HG03175 (cell line): ENCODE measurements around the gene IQCH.
"Not testable (repeated sequence)": the region's sequence is repeated elsewhere in the genome, so short reads cannot be mapped to it uniquely, and the experiment has no call there.

Experiments
- ATAC-seq: cut with Tn5 transposase; IDR thresholded peaks from one replicate; pipeline ENCODE4 v1.9.1; 2021; ENCODE audit warnings: mild to moderate bottlenecking, moderate library complexity; ENCODE audit not compliant: unreplicated experiment

IQCH gene

GRCh38 chr15:67349634-67350033 lies 95.0 kb downstream of the IQCH start:
- no peak for ATAC-seq

GRCh38 chr15:67350042-67350441 lies 95.5 kb downstream of the IQCH start:
- no peak for ATAC-seq

- no peak for ATAC-seq
Observed at GRCh38 chr15:67358391-67358790, 103.8 kb downstream of the IQCH start.

- ATAC-seq = no peak
Observed at GRCh38 chr15:67358812-67359211, 104.2 kb downstream of the IQCH start.

- ATAC-seq = no peak
Observed at GRCh38 chr15:67359431-67360079, 105.0 kb downstream of the IQCH start.

- ATAC-seq = no peak
Observed at GRCh38 chr15:67361100-67361499, 106.5 kb downstream of the IQCH start.

- ATAC-seq = not testable (repeated sequence)
Observed at GRCh38 chr15:67363712-67364111, 109.1 kb downstream of the IQCH start.

- ATAC-seq = no peak
Observed at GRCh38 chr15:67365994-67366393, 111.4 kb downstream of the IQCH start.

- ATAC-seq = no peak
Observed at GRCh38 chr15:67366904-67367303, 112.3 kb downstream of the IQCH start.

- no peak for ATAC-seq
Observed at GRCh38 chr15:67369359-67369998, 114.9 kb downstream of the IQCH start.

GRCh38 chr15:67370206-67370954 lies 115.8 kb downstream of the IQCH start:
- ATAC-seq = no peak

GRCh38 chr15:67372543-67372942 lies 118.0 kb downstream of the IQCH start:
- no peak for ATAC-seq

GRCh38 chr15:67372986-67373675 lies 118.5 kb downstream of the IQCH start:
- ATAC-seq = no peak

GRCh38 chr15:67373971-67374370 lies 119.4 kb downstream of the IQCH start:
- ATAC-seq = no peak

GRCh38 chr15:67379530-67379929 lies 124.9 kb downstream of the IQCH start:
- ATAC-seq = no peak

GRCh38 chr15:67380921-67381320 lies 126.3 kb downstream of the IQCH start:
- ATAC-seq = no peak

GRCh38 chr15:67381416-67382045 lies 126.9 kb downstream of the IQCH start:
- ATAC-seq = no peak

- ATAC-seq = no peak
Observed at GRCh38 chr15:67382723-67383122, 128.1 kb downstream of the IQCH start.

- ATAC-seq = no peak
Observed at GRCh38 chr15:67383899-67384298, 129.3 kb downstream of the IQCH start.

GRCh38 chr15:67384761-67385160 lies 130.2 kb downstream of the IQCH start:
- ATAC-seq = no peak

- ATAC-seq = no peak
Observed at GRCh38 chr15:67385971-67386370, 131.4 kb downstream of the IQCH start.
